Activated naive CD8-positive, alpha-beta T cell treated with anti-CD3 and anti-CD28 coated beads for 36 hours (primary cell): ENCODE data around the gene ECEL1. TPM values are rescaled to one million over a fixed set of nuclear protein-coding genes. Genes with fewer than 3 reads are reported as not detected.

Experiments
- DNase-seq: peaks from one replicate; pipeline ENCODE4 v3.0.0; 2021
- H3K27ac Mint-ChIP-seq: one replicate; pipeline ENCODE4 v1.8.0; 2022; ENCODE audit warnings: mild to moderate bottlenecking, moderate library complexity, mixed read lengths
- H3K27me3 Mint-ChIP-seq: one replicate; pipeline ENCODE4 v1.8.0; 2022; ENCODE audit warnings: mild to moderate bottlenecking, mixed read lengths
- H3K36me3 Mint-ChIP-seq: one replicate; pipeline ENCODE4 v1.8.0; 2021; ENCODE audit warnings: mild to moderate bottlenecking, mixed read lengths
- H3K4me1 Mint-ChIP-seq: one replicate; pipeline ENCODE4 v1.8.0; 2021; ENCODE audit warnings: mixed read lengths
- H3K4me3 Mint-ChIP-seq: one replicate; pipeline ENCODE4 v1.8.0; 2022; ENCODE audit warnings: mild to moderate bottlenecking, moderate library complexity, mixed read lengths
- H3K9me3 Mint-ChIP-seq: one replicate; pipeline ENCODE4 v1.8.0; 2022; ENCODE audit warnings: mixed read lengths
- total RNA-seq, 2 experiments: library from RNA; stranded (reverse); gene quantifications; one replicate each; pipeline ENCODE4 v1.2.3, GENCODE V29; 2021

ECEL1 gene
- total RNA-seq, 2 experiments from 2014 or later, result 0.12 to 0.14 TPM

GRCh38 chr2:232473467-232473890 is 14.2 kb downstream of the ECEL1 start:
- Mint-ChIP-seq H3K27ac (no peak overlapping the region), H3K4me1 (no peaks in the 10 kb centered on the region), H3K9me3 (peaks cover 8% of the 10 kb centered on the region), H3K27me3 (peaks cover 39% of the 10 kb centered on the region), H3K36me3 (peaks cover 6% of the 10 kb centered on the region), H3K4me3 (no peak overlapping the region)
- no peak for DNase-seq

GRCh38 chr2:232466221-232466620 is 21.4 kb downstream of the ECEL1 start:
- Mint-ChIP-seq H3K36me3 (no peaks in the 10 kb centered on the region), H3K4me3 (no peak overlapping the region), H3K9me3 (no peaks in the 10 kb centered on the region), H3K27ac (no peak overlapping the region), H3K4me1 (no peaks in the 10 kb centered on the region), H3K27me3 (peaks cover 10% of the 10 kb centered on the region)
- DNase-seq, result no peak

GRCh38 chr2:232465061-232465460 is 22.6 kb downstream of the ECEL1 start:
- no peaks in the 10 kb centered on the region for H3K4me1 Mint-ChIP-seq
- H3K27ac Mint-ChIP-seq, result no peak overlapping the region
- no peaks in the 10 kb centered on the region for H3K36me3 Mint-ChIP-seq
- no peak overlapping the region for H3K4me3 Mint-ChIP-seq
- DNase-seq, result no peak
- no peaks in the 10 kb centered on the region for H3K9me3 Mint-ChIP-seq
- peaks cover 4% of the 10 kb centered on the region for H3K27me3 Mint-ChIP-seq

- no peaks in the 10 kb centered on the region for H3K4me1 Mint-ChIP-seq
- no peak for DNase-seq
- H3K36me3 Mint-ChIP-seq, result no peaks in the 10 kb centered on the region
- no peak overlapping the region for H3K4me3 Mint-ChIP-seq
- peaks cover 9% of the 10 kb centered on the region for H3K27me3 Mint-ChIP-seq
- no peak overlapping the region for H3K27ac Mint-ChIP-seq
- no peaks in the 10 kb centered on the region for H3K9me3 Mint-ChIP-seq
Observed at GRCh38 chr2:232464544-232464885, 23.1 kb downstream of the ECEL1 start.

- Mint-ChIP-seq H3K4me1 (no peaks in the 10 kb centered on the region), H3K9me3 (no peaks in the 10 kb centered on the region), H3K36me3 (no peaks in the 10 kb centered on the region), H3K4me3 (no peak overlapping the region), H3K27me3 (peaks cover 13% of the 10 kb centered on the region), H3K27ac (no peak overlapping the region)
- no peak for DNase-seq
Observed at GRCh38 chr2:232463701-232464543, 23.7 kb downstream of the ECEL1 start.

GRCh38 chr2:232460171-232460570 is 27.5 kb downstream of the ECEL1 start:
- no peak for DNase-seq
- no peaks in the 10 kb centered on the region for H3K9me3 Mint-ChIP-seq
- H3K36me3 Mint-ChIP-seq, result no peaks in the 10 kb centered on the region
- H3K27ac Mint-ChIP-seq, result no peak overlapping the region
- no peak overlapping the region for H3K4me3 Mint-ChIP-seq
- H3K27me3 Mint-ChIP-seq, result peaks cover 17% of the 10 kb centered on the region
- H3K4me1 Mint-ChIP-seq, result no peaks in the 10 kb centered on the region

GRCh38 chr2:232459419-232460035 is 28.1 kb downstream of the ECEL1 start:
- H3K4me1 Mint-ChIP-seq, result no peaks in the 10 kb centered on the region
- no peaks in the 10 kb centered on the region for H3K9me3 Mint-ChIP-seq
- H3K4me3 Mint-ChIP-seq, result no peak overlapping the region
- H3K27me3 Mint-ChIP-seq, result peaks cover 17% of the 10 kb centered on the region
- H3K27ac Mint-ChIP-seq, result no peak overlapping the region
- DNase-seq, result no peak
- H3K36me3 Mint-ChIP-seq, result no peaks in the 10 kb centered on the region

- peaks cover 17% of the 10 kb centered on the region for H3K27me3 Mint-ChIP-seq
- H3K4me1 Mint-ChIP-seq, result no peaks in the 10 kb centered on the region
- no peaks in the 10 kb centered on the region for H3K9me3 Mint-ChIP-seq
- DNase-seq, result no peak
- H3K36me3 Mint-ChIP-seq, result no peaks in the 10 kb centered on the region
- no peak overlapping the region for H3K4me3 Mint-ChIP-seq
- H3K27ac Mint-ChIP-seq, result no peak overlapping the region
Observed at GRCh38 chr2:232458661-232459418, 28.8 kb downstream of the ECEL1 start.

- no peak for DNase-seq
- no peak overlapping the region for H3K27ac Mint-ChIP-seq
- H3K4me1 Mint-ChIP-seq, result no peaks in the 10 kb centered on the region
- H3K27me3 Mint-ChIP-seq, result peaks cover 17% of the 10 kb centered on the region
- H3K4me3 Mint-ChIP-seq, result no peak overlapping the region
- H3K9me3 Mint-ChIP-seq, result no peaks in the 10 kb centered on the region
- no peaks in the 10 kb centered on the region for H3K36me3 Mint-ChIP-seq
Observed at GRCh38 chr2:232458051-232458660, 29.5 kb downstream of the ECEL1 start.

GRCh38 chr2:232457121-232458011 is 30.3 kb downstream of the ECEL1 start:
- Mint-ChIP-seq H3K36me3 (no peaks in the 10 kb centered on the region), H3K4me3 (no peak overlapping the region), H3K9me3 (no peaks in the 10 kb centered on the region), H3K4me1 (no peaks in the 10 kb centered on the region), H3K27ac (no peak overlapping the region), H3K27me3 (peaks cover 17% of the 10 kb centered on the region)
- DNase-seq, result no peak

GRCh38 chr2:232456296-232457120 is 31.1 kb downstream of the ECEL1 start:
- no peaks in the 10 kb centered on the region for H3K36me3 Mint-ChIP-seq
- H3K4me3 Mint-ChIP-seq, result no peak overlapping the region
- no peaks in the 10 kb centered on the region for H3K9me3 Mint-ChIP-seq
- DNase-seq, result no peak
- peaks cover 17% of the 10 kb centered on the region for H3K27me3 Mint-ChIP-seq
- H3K4me1 Mint-ChIP-seq, result no peaks in the 10 kb centered on the region
- no peak overlapping the region for H3K27ac Mint-ChIP-seq

- Mint-ChIP-seq H3K9me3 (no peaks in the 10 kb centered on the region), H3K27me3 (peaks cover 17% of the 10 kb centered on the region), H3K27ac (no peak within 1 kb of the TSS), H3K4me3 (no peak within 1 kb of the TSS), H3K4me1 (no peaks in the 10 kb centered on the region), H3K36me3 (no peaks in the 10 kb centered on the region)
- DNase-seq, result no peak
Observed at GRCh38 chr2:232455426-232456255, 32.0 kb downstream of the ECEL1 start, which contains the start of gene ALPI. ALPI (plus strand) TSS chr2:232456153; CDS start chr2:232456200, 47 bp downstream.

- DNase-seq, result no peak
- Mint-ChIP-seq H3K4me1 (peaks cover 2% of the 10 kb centered on the region), H3K4me3 (no peak overlapping the region), H3K27me3 (peaks cover 9% of the 10 kb centered on the region), H3K27ac (no peak overlapping the region), H3K9me3 (no peaks in the 10 kb centered on the region), H3K36me3 (no peaks in the 10 kb centered on the region)
Observed at GRCh38 chr2:232454630-232455029, 33.0 kb downstream of the ECEL1 start.
